ENCODE data around the gene MKKS.
"Not testable (repeated sequence)": the region's sequence is repeated elsewhere in the genome, so short reads cannot be mapped to it uniquely, and the experiment has no call there.

Gene MKKS

DNA sequence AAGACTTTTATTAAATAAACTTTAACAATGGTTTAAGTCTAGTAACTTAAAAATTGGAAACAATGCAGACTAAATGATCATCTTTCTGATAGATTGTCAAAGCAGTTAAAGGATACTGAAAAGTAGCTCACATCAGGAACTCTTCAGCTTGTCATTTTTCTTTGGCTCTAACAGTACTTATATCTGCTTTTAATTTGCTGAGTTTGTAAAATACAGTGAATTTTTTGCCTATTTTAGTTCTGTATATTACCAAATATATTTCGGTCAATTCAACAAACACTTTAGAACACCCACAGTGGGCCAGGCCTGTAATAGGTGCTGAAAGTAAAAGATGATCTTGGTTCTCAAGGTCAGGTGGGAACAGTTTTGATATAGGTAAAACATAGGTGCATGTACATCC is 22.3 kb downstream of the MKKS start:
- no peak for DNase-seq

DNA sequence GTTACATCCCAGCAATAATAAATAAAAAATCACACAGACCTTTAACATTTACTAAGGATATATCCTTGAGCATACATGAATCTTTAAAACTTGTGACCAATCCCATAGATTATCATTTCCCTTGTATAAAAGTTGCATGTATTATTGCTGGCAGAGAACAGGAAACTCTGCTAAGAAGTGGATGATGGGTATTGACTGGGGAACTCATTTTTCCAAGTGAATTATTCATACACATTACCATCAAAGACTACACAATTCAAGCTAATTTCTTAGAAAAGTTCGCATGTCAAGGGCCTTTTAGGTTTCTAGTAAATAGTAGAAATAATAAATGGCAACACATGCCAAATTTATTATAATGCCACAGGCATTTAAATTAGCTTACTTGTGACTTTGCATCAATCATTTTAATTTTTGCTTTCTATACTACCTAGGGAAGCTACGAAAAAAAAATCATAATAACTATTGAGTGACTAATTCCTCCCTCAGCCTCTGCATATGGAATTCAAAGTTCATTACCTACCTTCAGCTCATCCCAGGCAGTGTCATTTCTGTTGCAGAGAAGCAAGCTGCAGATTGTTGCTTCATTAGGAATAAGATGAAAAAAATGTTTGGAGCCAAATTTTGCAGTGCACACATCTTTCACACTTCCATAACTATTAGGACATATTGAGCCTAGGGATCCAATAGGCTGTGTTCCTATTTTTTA is 25.8 kb downstream of the MKKS start:
- no peak for DNase-seq

DNA sequence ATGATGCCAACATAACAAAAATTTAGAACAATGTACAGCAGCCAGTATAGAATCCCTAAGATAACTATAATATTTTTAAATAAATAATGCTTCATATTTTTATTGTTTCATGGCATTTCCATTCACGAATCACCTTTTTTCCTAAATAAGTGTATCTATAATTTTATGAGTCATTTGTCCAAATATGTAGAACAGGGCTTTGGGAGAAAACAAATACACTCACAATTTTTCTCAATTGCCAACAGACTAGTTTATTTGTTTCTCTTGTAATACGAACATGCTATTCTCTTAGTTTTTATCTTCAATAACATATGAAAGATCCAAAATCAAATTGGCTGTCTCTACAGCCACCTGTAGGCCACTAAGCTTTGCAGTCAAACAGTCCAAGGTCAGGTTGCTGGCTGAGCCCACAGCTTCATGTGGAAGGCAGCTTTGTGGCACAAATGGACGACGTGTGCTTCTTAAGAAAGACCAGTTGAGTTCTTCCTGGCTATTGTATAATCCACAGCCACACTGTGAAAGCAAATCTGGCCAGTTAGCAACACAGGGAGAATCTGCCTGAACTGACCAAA is 29.0 kb downstream of the MKKS start:
- DNase-seq, result no peak

DNA sequence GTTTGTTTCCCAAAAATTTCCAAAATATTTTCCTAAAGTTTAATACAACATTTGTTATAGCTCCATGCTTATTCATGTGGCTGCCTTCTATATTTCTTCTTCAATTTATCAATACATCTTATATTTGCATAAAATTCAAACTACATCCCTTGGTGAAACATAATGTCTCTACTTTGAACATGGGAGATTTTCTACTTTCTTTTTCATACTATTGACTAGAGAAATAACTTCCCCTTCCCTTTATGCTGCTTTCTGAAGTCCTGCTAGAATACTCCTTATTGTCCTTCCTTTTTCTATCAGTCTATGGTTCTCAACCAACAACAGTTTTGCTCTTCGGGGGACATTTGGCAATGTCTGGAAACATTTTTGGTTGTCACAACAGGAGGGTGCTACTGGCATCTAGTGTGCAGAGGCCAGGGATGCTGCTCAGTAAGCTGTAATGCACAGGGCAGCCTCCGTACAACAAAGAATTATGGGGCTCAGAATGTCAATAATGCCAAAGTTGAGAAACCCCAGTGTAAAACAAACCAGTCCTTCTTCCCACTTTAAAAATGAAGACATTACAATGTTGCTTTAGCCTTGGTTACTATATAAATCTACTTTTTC is 29.9 kb downstream of the MKKS start:
- DNase-seq, result no peak

DNA sequence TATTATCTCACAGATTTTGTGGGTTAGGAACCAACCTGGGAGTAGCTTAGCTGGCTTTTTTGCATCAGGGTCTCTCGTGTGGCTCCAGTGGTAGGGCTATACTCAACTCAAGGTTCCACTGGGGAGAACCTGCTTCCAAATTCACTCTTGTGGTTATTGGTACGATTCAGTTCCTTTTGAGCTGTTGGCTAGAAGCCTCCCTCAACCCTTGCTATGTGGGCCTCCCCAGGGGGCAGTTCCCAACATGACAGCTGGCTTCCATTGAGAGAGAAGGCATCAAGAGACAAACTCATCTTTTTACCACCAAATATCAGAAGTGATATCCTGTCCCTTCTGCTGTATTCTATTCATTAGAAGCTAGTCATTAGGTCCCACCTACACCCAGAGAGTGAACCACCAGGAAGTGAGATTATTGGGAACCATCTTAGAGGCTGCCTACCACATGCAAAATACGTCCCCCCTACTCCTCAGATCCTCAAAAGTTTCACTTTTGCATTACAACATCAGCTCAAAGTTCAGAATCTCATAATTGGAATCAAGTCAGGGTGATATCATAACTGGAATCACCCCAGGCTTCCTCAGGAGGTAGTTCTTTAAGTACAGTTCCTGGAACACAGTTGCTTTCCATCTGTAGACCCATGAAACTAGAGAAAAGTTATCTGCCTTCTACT is 30.9 kb downstream of the MKKS start:
- no peak for DNase-seq

DNA sequence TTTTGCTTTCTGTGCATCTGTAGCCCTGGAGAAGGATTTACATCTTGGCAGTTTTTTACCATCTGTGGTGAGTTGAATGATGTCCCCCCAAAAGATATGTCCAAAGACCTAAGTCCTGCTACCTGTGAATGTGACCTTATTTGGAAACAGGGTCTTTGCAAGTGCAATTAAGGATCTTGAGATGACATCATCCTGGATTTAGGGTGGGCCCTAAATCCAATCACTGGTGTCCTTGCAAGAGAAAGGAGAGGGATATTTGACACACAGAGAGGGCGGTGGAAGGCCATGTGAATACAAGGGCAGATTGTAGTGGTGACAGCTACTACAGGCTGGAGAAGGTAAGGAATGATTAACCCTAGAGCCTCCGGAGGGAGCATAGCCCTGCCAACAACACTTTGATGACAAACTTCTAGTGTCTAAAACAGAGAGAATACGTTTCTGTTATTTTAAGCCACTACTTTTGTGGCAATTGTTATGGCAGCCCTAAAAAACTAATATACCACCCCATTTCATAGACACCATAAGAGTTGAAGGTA is 35.1 kb downstream of the MKKS start:
- DNase-seq, result no peak

DNA sequence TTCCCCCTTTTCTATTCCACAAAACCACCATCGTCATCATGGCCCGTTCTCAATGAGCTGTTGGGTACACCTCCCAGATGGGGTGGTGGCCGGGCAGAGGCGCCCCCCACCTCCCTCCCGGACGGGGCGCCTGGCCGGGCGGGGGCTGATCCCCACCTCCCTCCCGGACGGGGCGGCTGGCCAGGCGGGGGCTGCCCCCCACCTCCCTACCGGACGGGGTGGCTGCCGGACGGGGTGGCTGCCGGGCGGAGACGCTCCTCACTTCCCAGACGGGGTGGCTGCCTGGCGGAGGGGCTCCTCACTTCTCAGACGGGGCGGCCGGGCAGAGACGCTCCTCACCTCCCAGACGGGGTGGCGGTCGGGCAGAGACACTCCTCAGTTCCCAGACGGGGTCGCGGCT is 39.3 kb downstream of the MKKS start:
- DNase-seq, result not testable (repeated sequence)

DNA sequence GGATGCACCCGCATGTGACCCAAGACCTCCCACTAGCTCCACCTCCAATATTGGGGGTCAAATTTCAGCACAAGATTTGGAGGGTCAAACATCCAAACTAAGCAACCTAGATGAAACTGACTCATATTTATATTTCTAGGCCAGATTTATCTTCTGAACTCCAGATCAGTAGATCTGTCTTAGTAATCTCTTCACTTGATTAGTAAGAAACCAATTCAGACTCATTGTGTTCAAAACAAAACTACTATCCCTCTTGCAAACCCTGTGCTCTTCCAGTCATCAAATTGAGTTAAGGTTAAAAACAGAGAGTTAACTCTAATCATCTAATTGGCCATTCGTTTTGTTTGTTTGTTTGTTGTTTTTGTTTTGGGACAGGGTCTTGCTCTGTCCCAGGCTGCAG is 43.3 kb downstream of the MKKS start:
- DNase-seq, result no peak

DNA sequence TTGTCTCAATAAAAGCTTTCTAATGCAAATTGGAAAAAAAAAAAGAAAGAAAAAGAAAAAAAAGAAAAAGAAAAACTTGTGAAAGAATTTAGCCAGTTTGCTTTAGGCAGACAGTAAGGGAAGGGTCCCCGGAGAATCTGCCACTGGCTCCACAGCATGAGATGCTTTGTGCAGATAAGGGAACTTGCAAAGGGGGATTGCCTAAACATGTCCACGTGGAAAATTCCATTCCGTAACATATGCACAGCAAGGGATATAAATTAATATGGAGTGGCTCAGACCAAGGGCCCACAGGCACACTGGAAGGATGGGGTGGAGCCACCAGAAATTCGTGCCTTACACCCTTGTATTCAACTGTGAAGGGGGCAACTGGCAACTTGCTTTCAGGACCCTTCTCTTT is 45.4 kb downstream of the MKKS start:
- no peak for DNase-seq

DNA sequence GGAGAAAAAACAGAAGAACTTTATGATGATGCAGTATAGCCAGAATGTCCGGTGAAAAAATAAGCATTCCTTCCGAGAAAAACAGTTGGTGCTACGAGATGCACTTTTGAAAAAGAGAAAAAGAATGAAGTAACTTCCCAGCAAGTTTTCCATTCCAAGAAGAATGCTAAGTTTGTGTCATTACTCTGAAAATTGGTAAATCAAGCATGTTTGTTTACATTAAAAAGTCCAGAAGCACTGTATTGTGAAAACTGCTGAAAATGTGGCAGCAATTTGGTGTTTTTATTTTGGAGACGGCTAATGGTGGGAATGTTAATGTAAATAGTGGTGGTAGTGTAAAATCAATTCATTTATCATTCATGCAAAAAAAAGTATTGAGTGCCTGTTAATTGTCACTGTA is 46.3 kb downstream of the MKKS start:
- no peak for DNase-seq

DNA sequence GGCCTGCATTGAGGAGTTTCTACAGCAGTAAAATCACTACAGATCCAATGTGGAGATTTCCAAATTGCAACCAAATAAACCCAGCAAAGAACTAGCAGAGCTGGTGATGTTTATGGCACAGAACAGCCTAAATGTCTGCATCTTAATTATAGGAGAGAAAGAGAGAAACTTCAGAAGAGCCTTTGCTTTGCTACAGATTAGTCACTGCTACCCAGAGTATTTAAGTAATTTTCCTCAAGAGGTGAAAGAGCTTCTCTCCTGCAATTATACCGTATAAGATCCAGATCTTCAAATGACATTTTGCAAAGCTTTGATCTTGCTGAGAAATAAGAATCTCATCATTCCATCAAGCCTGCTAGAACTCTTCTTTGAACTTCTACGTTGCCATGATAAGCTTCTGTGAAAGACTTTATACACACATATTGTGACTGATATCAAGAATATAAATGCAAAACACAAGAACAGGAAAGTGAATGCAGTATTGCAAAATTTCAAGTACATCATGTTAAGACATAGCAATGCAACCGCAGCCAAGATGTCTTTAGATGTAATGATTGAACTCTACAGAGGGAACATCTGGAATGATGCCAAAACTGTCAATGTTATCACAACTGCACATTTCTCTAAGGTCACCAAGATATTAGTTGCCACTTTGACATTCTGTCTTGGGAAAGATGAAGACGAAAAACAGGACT is 48.0 kb downstream of the MKKS start:
- no peak for DNase-seq

DNA sequence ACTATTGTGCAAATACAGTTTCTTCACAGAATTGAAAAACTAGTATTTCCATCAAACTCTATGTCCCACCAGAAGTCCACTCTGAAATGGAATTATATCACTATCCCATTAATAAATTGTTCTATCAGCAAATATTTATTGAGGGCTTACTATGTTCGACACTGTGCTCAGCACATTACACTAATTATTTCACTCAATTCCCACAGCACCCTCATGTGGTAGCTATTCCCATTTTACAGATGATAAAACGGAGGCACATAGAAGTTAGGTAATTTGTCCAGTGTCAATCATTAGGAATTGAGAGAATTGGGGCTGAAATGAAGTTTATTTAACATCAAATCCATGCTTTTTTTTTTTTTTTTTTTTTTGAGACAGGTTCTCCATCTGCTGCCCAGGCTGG is 52.5 kb downstream of the MKKS start:
- no peak for DNase-seq

DNA sequence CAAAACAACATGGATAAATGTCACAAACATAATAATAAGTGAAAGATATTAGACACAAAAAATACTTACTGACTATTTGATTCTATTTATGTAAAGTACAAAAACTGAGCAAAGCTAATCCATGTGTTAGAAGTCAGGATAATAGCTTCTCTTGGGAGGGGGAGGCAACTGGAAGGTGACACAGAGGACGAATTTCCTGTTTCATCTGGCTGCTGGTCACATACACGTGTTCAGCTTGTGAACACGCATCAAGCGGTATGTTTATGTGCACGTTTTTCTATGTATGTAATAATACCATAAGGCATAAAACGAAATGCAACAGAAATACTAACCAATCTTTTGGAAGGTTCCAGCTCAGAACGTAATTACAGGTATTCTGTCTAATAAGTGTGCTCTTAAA is 54.3 kb downstream of the MKKS start:
- DNase-seq, result no peak

DNA sequence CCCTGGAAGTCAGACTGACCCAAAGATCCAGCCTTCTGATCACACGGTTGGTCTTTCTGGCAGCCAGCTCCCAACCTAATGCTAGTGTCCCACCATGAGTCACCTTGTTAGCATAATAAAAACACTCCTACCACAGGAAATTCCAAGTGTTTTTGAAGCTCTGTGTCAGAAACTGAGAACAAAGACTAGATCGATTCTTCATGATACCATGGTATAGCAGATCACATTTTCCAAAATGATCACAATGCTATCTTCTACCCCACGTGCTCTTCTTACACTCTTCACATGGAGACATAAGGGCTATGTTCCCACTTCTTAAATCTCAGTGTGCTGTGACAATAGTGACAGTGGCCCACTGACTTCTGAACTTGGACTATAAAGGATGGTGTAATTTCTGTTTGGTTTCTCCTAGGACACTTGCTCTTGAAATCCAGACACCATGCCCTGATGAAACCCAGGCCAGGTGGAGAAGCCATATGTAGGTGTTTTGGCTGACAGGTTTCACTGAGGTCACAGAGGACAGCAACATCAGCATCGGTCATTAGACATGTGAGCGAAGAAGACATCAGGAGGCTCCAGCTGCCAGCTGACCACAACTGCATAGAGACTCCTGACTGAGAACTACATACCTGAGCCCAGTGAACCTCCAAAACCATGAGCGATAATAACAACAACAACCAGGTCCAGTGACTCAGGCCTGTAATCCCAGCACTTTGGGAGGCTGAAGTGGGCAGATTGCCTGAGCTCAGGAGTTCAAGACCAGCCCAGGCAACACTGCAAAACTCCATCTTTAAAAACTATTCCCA is 57.5 kb downstream of the MKKS start:
- DNase-seq, result no peak

DNA sequence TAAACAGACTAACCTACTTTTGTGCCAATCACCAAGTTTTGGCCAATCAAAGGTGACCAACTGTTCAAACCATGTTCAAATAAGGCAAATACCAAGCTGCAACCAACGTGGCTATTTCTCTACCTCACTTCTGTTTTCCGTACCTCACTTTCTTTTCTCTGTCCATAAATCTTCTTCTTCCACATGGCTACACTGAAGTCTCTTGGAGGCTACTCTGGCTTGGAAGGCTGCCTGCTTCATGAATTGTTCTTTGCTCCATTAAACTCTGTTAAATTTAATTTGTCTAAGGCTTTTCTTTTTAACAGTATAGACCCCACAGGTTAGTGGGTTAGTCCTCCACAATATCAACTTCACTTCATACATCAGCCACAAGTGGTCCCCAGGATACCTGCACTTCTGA is 58.8 kb downstream of the MKKS start:
- DNase-seq, result no peak

DNA sequence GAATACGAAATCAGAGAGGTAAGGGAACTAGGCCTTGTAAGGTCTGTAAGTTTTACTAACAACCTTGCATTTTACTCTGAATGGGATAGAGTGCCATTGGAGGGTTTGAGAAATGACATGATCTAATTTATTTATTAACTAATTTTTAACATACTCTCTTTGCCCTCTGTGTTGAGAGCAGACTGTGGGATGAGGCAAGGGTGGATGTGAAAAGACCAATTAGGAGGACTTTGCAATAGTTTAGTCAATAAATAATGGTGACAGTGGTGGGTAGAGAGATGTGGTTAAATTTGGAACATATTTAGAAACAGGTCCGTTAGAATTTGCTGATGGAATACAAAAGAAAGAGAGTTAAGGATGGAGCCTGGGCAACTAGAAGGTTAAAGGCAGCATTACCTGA is 60.0 kb downstream of the MKKS start:
- DNase-seq, result no peak

DNA sequence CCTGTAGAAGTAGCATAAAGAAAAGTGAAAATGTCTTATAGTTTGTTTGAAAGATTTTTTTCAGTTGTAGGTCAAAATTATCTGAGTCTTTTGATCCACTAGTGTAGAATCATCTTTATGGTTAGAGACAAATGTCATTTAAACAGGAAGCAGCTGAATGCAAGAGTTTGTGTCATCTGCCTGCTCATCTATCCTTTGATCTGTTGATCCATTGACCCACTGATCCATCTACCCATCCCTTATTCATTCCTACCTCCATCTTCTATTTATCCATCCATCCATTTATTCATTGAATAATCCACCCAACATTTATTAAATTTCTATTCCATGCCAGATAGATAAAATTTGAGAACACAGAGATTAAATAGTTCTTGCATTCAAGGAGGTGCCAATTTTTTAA is 62.6 kb downstream of the MKKS start:
- no peak for DNase-seq

DNA sequence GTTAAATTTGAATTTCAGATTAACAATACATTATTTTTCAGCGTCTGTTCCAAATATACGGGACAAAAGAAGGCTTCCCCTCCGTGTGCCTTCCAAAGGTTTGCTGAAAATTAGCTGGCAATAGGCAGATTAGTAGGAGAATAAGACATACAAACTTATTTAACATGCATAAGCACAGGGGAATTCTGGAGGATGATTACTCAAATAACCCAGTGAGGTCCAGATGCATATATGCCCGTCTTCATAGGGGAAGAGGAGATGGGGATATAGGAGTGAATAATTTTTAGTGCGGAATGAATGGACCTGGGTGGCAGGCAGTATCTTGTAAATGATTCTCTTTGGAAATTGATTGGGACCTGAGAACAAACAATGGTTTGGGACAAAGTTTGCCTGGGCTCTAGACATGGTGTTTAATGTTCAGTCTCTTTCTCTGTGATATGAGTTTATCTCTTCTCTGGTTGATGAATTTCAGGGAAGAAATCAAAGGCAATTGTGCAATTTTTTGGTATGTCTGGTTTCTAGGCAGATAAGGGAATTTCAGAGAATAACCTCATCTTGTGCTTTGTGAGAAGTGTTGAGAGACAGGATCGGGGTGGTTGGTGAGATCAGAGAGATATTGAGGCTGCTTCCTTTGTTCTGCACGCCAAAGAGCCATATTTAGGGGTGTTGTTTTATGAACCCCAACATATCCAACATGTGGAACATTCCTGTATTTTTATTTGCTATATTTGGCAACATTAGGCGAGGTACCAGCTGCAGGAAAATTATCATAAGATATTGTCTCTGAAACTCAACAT is 63.7 kb downstream of the MKKS start:
- DNase-seq, result no peak

DNA sequence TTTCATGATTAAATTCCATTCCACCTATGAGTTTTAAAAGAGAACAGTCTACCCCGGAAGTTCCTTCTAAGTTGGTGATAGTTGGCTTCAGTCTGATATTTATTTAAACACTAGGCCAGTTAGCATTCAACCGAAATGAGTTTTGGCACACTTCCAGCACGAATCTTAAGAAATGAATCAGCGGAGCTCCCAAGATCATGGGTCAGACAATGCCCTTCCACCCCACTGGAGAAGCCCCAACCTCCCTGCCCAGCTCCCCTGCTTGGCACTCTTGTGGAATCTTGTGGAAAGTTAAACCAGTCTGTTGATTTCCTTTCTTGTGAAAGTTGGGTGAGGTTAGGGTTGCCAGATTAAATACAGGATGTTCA is 64.3 kb downstream of the MKKS start:
- no peak for DNase-seq

DNA sequence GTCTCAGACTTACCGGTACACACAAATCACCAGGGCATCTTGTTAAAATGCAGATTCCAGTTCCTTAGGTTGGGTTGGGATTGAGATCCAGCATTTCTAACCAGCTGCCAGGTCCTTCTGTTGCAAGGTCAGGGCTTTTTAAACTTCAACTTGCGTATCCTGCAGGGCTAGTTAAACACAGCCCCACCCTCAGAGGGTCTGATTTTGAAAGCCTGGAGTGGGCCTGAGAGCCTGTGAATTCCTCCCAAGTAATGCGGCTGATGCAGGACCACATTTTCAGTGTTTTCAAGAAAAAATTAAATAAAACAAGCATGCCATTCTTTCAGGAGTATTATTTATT is 65.3 kb downstream of the MKKS start:
- no peak for DNase-seq

DNA sequence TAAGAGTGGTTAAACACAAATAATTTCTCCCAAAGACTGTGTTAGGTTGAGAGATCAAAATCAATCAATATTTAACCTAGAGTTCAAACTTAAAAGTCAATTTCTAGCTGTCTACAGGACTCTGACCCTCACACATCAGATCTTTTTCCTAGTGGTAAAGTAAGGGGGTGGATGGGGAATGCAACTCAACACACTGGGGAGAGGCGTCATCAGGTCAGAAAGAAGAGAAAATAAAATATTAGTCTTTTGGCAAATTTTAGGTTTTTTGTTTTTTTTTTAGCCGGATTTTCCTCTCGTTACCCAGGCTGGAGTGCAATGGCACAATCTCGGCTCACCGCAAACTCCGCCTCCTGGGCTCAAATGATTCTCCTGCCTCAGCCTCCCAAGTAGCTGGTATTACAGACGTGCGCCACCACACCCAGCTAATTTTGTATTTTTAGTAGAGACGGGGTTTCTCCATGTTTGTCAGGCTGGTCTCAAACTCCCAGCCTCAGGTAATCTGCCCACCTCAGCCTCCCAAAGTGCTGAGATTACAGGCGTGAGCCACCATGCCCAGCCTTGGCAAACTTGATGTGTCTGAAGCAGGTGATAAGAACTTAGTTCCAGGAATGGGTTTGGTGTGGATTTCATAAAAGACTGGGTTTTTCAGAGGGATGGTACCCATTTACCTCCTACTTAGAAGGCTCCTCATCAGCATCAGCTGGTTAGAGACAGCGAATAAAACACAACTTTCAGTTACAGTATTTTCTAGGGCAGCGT is 65.9 kb downstream of the MKKS start:
- no peak for DNase-seq
